HCT116 (cell line): Measurements from ENCODE around the gene PRKCD.

Experiments
- CBX3 ChIP-seq: IDR thresholded peaks from 2 replicates; pipeline ENCODE4 v1.6.1; 2012; ENCODE audit warnings: low read depth
- CEBPB ChIP-seq: IDR thresholded peaks from 2 replicates; pipeline ENCODE4 v1.6.1; 2012; ENCODE audit warnings: low read depth
- CTCF ChIP-seq, 3 experiments: fragments of 200-600 bp in 1 of 3; sonication (generic) in 1 of 3; IDR thresholded peaks in 2 of 3; conservative IDR thresholded peaks in 1 of 3; 2 replicates each; pipeline ENCODE4 v1.5.1; 2012 to 2017; ENCODE audit warnings: low read depth in 2 of 3, low read length in 2 of 3, antibody characterized with exemption in 1 of 3, borderline replicate concordance in 1 of 3, control low read depth in 1 of 3, mild to moderate bottlenecking in 1 of 3, mixed read lengths in 1 of 3, mixed run types in 1 of 3, moderate library complexity in 1 of 3; ENCODE audit not compliant: insufficient read depth in 1 of 3
- EGR1 ChIP-seq: IDR thresholded peaks from 2 replicates; pipeline ENCODE4 v1.6.1; 2012; ENCODE audit warnings: low read depth
- EZH2 ChIP-seq: fragments of 200-600 bp; sonication (generic); IDR thresholded peaks from 2 replicates; pipeline ENCODE4 v1.6.1; 2017; ENCODE audit warnings: antibody characterized with exemption, mixed run types
- MAX ChIP-seq: IDR thresholded peaks from 2 replicates; pipeline ENCODE4 v1.6.1; 2012
- POLR2A ChIP-seq: IDR thresholded peaks from 2 replicates; pipeline ENCODE4 v1.7.0; 2011; ENCODE audit warnings: borderline replicate concordance; ENCODE audit not compliant: insufficient read depth, insufficient read length; ENCODE audit errors: extremely low read depth
- SRF ChIP-seq: IDR thresholded peaks from 2 replicates; pipeline ENCODE4 v1.6.1; 2012; ENCODE audit warnings: low read depth
- YY1 ChIP-seq: IDR thresholded peaks from 2 replicates; pipeline ENCODE4 v1.6.1; 2011; ENCODE audit warnings: low read length, low read depth, moderate library complexity, mild to moderate bottlenecking; ENCODE audit not compliant: insufficient replicate concordance; ENCODE audit errors: extremely low read depth
- ZFX ChIP-seq: fragments of 450-650 bp; IDR thresholded peaks from 2 replicates; pipeline ENCODE4 v1.6.1; 2017
- ZNF274 ChIP-seq: fragments of 200-500 bp; sonication (Bioruptor generic); IDR thresholded peaks from 2 replicates; pipeline ENCODE4 v1.6.1; 2014; ENCODE audit warnings: mild to moderate bottlenecking, low read depth, low read length, inconsistent platforms
- TF ChIP-seq, protein P1 (sequence below): IDR thresholded peaks from 2 replicates; pipeline ENCODE4 v1.6.1; 2012

DNA sequence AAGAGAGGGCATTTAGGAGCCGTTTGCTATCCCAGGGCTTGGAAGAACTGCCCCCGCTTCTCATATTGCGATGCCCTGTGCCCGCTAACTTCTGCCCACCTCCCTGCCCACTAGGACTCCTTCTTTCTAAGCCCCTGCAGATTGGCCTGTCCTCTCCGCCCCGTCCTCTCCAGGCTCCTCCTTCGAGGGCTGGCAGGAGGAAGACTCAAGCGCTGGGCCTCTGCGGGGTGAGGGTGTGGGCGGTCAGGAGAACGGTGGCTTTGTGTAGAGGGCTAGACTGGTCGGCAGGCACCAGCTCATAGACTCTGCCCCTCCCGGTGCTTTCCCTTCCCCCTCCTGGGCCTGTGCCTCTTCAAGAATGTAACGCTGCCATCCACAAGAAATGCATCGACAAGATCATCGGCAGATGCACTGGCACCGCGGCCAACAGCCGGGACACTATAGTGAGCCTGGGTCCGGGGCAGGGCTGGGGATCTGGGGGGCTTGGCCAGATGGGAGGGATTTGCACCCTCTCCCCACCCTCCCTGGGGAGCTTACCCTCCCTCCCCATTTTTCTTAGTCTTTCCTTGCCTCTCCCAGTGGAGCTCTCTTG is 21.9 kb downstream of the PRKCD start:
- TF ChIP-seq POLR2A (no peak), SRF (no peak), MAX (no peak), EZH2 (no peak), YY1 (no peak), CTCF (IDR thresholded peaks at IDR 0.05 in 2 of 3, conservative IDR thresholded peaks at IDR 0.05 in 1 of 3; ENCODE audit: borderline replicate concordance in 1 of 3, insufficient read depth in 1 of 3, low read depth in 2 of 3, low read length in 2 of 3) (no peak), ZFX (no peak), CEBPB (no peak), CBX3 (no peak), EGR1 (no peak), ZNF274 (no peak)
- TF ChIP-seq, protein P1, sequence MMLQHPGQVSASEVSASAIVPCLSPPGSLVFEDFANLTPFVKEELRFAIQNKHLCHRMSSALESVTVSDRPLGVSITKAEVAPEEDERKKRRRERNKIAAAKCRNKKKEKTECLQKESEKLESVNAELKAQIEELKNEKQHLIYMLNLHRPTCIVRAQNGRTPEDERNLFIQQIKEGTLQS, result no peak
